ENCODE results near the gene FAM114A1.

DNA sequence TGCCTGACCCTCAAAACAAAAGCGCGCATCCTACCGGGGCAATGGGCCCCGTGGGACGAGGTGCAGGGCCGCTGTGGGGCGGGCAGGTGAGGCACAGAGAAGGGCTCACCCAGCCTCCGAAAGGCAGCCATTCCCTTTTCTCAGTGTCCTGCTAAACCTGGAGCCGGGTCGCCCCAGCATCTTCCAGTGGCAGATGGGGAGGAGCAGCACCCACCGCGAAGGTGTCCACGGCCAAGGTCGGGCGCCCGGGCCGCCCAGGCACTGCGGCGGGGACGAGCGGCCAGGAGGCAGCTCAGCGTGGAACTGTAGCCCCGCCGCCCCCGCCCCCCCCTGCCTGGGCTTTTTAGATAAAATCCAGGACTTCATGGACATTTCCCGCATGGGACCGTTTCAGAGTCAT is 43.8 kb upstream of the FAM114A1 start:
- TF ChIP-seq EP300 (IDR thresholded peaks at IDR 0.05) (no peak), POLR2A (IDR thresholded peaks at IDR 0.05) (no peak), POLR2AphosphoS5 (IDR thresholded peaks at IDR 0.05) (no peak)
- TF ChIP-seq, protein P1, sequence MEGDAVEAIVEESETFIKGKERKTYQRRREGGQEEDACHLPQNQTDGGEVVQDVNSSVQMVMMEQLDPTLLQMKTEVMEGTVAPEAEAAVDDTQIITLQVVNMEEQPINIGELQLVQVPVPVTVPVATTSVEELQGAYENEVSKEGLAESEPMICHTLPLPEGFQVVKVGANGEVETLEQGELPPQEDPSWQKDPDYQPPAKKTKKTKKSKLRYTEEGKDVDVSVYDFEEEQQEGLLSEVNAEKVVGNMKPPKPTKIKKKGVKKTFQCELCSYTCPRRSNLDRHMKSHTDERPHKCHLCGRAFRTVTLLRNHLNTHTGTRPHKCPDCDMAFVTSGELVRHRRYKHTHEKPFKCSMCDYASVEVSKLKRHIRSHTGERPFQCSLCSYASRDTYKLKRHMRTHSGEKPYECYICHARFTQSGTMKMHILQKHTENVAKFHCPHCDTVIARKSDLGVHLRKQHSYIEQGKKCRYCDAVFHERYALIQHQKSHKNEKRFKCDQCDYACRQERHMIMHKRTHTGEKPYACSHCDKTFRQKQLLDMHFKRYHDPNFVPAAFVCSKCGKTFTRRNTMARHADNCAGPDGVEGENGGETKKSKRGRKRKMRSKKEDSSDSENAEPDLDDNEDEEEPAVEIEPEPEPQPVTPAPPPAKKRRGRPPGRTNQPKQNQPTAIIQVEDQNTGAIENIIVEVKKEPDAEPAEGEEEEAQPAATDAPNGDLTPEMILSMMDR (IDR thresholded peaks at IDR 0.05), result no peak
